CD4-positive, alpha-beta T cell treated with Interleukin-4 for 4 hours (primary cell): Measurements from ENCODE around the gene CHRNA1.
"Not testable (repeated sequence)": the region's sequence is repeated elsewhere in the genome, so short reads cannot be mapped to it uniquely, and the experiment has no call there.

Experiments used
- DNase-seq: peaks from one replicate; pipeline ENCODE4 v3.0.0-alpha.2; 2020

CHRNA1 gene

DNA sequence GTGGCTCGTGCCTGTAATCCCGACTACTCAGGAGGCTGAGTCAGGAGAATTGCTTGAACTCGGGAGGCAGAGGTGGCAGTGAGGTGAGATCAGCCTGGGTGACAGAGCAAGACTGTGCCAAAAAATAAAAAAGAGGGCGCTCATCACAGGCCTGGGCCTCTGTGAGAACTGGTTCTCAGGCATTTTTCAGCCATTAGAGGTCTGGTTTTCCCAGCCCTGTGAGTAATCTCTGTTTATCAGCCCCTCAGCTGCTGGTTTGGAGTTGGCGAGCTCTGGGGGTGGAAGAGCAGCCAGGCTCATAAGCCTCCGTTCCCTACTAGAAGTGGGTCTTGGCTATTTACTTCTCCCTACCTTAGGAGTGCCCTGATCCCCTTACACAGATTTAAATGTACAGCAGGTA is 53.1 kb downstream of the CHRNA1 start:
- DNase-seq, result no peak

DNA sequence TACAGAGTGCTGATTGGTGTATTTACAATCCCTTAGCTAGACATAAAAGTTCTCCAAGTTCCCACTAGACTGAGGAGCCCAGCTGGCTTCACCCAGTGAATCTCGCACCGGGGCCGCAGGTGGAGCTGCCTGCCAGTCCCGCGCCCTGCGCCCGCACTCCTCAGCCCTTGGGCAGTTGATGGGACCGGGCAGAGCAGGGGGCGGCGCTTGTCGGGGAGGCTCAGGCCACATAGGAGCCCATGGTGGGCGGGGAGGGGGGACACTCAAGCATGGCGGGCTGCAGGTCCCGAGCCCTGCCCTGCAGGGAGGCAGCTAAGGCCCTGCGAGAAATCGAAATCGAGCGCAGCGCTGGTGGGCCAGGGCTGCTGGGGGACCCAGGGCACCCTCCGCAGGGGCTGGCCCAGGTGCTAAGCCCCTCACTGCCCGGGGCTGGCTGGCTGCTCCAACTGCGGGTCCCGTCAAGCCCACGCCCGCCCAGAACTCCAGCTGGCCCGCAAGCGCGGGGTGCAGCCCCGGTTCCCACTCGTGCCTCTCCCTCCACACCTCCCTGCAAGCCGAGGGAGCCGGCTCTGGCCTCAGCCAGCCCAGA is 54.8 kb downstream of the CHRNA1 start:
- not testable (repeated sequence) for DNase-seq

DNA sequence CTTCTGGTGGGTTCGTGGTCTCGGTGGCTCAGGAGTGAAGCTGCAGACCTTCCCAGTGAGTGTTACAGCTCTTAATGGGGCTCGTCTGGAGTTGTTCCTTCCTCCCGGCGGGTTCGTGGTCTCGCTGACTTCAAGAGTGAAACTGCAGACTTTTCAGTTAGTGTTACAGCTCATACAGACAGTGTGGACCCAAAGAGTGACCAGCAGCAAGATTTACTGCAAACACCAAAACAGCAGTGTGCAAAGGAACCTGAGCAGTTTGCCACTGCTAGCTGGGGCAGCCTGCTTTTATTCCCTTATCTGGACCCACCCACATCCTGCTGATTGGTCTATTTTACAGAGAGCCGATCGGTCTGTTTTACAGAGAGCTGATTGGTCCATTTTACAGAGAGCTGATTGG is 55.6 kb downstream of the CHRNA1 start:
- no peak for DNase-seq

DNA sequence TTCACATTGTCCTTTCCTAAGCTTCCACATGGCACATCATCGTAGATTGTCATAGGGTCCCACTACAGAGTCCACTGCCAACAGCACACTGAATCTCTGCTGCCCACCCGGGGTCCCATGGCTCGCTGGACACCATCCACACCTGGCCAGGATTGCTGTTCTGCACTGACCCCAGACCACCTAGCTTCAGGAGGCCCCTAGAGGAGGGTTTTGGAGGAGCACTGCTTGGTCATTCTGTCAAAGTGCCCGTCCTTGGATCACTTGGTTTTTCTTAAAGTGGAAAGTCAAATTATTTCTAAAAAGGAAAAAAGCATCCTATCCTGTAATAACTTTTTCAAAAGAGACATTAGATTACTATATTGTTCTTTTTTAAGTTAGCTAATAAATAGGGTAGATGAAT is 59.0 kb downstream of the CHRNA1 start:
- no peak for DNase-seq

DNA sequence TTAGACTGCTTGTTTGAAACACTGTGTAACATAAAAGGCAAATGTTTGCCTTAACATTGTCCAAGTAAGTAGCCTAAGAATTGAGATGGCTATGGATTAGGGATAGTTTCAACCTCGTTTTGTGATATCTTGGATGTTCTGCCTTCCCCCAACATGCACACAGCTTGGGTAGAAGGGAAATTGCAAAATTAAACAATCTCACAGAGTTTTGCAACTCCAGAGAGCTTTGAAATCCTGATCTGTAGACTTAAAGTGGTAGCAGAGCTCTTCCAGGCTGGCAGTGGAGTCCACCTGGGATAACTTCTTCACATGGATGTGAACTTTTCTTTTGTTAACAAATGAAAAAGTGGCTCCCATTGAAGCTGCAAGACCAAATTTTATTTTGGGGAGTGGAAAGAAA is 59.6 kb downstream of the CHRNA1 start:
- no peak for DNase-seq

DNA sequence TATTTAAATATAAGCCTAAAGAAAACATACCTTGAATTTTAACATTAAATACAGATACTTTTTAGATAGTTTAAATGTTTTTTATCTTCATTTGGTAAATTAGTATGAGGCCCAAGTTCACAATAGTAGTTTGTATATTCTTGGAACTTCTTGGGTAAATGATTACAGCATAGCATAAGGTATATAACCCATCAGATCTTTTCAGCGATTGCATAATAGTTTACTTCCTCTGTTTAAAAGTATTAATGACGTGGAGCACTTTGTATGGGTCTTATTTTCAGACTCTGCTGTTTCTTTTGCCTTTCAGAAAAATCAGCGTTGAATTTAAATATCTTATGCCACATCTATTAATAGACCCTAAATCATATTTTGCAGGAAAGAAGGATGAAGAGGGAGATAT is 60.2 kb downstream of the CHRNA1 start:
- no peak for DNase-seq

DNA sequence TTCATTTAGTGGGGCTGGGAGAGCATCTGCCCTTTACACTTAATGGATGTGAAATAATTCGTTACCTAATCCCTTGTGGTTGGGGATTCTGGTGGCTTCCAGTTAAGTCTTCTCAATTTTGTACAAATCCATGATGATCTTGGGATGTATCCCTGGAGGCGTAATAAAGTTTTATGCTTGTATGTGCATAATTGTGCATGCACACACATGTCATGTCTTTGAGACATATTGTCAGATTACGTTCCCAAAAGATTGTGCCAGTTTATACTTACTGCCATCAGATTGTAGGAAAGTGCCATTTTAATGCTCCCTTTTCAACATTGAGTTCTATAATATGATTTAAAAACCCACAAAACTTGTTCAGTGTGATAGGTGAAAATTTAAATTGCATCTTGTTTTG is 60.8 kb downstream of the CHRNA1 start:
- DNase-seq, result no peak

DNA sequence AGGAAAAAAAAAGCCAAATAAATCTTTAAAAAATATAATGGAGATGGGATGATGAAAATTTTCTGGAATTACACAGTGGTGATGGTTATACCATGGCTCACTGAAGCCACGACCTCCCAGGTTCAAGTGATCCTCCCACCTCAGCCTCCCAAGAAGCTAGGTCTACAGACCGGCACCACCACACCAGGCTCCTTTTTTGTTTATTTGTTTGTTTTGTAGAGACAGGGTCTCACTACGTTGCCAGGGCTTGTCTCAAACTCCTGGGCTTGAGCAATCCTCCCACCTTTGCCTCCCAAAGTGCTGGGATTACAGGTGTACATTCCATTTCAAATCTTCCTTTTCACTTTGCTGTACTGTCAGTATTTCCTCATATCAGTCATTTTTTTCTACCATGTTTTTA is 61.7 kb downstream of the CHRNA1 start:
- DNase-seq, result no peak

DNA sequence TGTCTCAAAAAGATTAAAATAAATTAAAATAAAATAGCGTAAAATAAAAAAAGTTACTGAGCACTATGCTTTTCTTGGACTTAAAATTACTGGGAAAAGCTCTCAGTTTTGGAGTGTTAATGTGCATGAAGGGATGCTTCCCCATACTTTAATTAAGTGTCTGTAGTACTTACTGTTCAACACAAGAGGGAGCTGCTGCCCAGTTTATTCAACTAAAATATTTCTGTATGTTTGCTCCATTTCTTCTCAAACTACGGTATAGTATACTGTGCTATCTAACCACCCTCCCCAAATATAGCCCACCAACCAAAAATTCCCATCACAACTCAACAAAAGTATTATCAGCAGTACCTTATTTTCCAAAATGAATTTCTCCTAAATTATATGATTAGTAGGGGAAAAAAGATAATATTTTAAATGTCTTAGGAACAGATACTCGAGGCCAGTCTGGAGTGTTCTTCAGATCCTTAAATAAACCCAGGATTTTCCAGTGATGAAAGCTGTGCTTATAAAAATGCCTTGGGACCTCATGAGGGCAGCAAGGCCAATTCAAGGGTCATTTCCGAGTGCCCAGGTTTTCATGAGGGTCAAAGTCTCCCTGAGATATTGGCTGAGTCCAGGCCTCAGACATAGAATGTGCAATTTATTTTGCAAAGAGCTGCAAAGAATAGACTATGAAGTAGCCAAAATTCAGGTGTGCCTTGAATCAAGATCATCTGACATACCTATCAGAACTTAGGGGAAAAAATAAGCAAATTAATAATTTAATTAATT is 64.1 kb downstream of the CHRNA1 start:
- peak; percentile 66 for DNase-seq
